DMS 273 treated with DMSO at 0.1 percent for 48 hours (cell line): ENCODE measurements around the gene ACSF3.
"Not testable (repeated sequence)": the region's sequence is repeated elsewhere in the genome, so short reads cannot be mapped to it uniquely, and the experiment has no call there.

Experiments
- DNase-seq: peaks from one replicate; lab custom pipeline; 2025; lab: John Stamatoyannopoulos, UW

Gene ACSF3

DNA sequence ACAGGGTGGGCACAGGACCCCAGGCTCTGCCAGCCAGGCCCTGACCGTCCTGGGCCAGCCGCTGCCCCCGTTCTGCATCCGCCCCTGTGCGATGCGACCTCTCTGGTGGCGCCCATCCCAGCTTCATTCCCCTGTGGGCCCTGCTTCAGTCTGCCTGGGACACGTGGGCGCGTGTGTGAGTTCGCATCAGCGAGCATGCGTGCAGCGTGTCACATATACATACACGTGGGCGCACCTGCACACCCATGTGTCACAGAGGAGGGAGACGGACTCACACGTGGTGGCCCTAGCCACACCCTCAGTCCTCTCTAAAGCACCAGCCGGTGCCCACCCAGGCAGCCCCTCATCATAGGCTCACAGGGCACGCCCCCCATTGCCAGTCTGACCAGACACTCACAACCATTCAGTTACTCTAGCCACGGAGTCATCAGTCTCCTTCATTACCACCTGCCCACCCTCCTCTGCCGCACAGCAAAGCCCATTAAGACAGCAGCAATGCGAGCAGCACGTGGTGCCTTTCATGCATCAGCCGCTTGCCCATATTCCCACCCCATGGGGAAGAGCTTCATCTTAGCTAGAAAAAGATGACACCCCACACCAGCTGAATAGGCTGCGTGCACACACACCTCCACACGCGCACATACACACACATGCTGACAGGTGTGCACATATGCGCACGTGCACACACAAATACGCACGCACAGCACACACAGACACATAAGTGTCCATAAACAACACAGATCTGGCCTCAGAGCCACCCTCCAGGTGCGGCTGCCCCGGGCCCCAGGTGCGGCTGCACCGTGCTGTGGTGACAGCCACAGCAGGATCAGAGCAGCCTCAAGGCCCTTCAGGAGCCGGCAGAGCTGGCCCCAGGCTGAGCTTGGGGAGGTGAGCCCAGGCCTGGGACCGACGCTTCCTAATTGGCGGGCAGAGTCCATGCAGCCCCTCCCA lies 68.4 kb downstream of the ACSF3 start:
- no peak for DNase-seq

DNA sequence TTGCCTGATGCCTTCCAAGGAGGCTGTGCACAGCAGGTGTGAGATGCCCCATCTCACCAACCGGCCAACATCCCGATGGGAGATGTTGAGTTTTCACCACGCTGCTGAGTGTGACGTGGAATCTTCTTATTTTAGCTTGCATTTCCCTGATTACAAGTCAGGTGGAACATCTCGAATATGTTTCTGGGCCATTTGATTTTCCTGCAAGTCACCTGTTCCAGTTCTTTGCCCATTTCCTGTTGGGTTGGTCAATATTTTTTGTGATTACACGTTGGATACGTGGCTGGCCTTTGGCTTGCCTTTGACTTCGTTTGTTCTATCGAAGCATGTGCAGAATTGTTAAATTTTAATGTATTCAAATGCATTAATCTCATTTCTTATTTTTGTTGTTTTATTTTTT lies 69.6 kb downstream of the ACSF3 start:
- no peak for DNase-seq

DNA sequence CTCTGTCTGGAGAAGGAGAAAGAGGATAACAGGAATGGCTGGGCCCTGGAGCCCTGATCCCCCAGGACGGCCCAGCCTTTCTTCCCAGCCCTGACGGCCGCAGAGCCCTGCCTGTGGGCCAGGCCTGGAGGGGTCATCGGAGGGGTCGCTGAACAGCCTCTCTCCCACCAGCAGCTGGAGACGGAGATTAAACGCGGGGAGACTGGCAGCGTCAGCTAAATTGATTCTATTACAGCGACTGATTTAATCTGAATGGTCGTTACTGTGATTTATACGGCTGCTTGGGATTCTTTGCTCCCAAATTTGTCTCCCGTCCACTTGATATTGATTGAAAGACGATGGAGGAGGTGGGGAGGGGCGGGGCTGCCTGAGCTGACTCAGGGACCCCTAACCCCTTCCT lies 70.8 kb downstream of the ACSF3 start:
- DNase-seq, result no peak

DNA sequence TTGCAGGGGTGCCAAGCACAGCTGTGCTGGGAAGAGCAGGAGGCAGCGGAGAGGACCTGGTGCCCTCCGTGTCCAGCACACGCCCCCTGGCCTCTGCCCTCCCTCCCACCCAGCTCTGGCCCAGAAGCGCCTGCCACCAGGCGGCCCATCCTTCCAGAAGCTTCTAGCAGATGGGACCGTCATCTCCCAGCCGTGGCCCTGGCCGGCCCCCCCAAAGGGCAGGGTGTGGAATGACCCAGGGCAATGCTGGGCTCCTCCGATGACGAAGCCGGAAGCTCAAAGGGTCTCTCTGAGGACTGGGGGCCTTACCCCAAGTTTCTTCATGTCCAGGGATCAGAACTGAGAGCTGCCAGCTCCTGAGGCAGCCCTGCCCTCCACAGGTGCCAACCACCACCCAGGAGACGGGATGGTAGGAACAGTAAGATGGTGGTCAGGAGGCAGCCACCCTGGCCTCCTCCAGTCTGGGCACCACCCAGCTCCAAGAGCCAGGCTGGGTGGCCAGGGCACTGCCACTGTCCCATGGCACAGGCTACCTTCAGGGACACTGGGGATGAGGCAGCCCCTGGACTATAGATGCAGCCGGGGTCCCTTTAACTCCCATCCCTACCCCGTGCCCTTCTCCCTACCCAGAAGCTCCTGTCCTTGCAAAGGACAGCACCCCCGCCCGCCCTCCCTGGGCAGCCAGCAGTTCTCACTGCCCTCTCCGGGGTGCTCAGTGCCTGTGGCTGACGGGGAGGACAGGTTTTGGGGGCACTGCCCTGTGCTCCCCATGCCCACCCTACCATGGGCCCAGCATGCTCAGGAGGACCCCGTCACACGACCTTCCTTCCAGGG lies 71.4 kb downstream of the ACSF3 start:
- no peak for DNase-seq

DNA sequence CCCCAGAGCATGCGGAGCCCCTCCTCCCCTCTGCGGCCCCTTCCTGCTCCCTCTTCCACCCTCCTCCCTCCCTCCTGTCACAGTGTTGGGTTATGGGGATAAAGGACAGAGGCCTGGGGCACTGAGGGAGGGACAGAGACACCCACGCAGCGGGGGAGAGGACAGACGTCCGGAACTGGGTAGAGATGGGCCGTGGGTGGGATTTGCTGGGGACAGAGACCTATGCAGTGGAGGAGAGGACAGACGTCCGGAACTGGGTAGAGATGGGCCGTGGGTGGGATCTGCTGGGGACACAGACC lies 72.0 kb downstream of the ACSF3 start:
- DNase-seq, result not testable (repeated sequence)

DNA sequence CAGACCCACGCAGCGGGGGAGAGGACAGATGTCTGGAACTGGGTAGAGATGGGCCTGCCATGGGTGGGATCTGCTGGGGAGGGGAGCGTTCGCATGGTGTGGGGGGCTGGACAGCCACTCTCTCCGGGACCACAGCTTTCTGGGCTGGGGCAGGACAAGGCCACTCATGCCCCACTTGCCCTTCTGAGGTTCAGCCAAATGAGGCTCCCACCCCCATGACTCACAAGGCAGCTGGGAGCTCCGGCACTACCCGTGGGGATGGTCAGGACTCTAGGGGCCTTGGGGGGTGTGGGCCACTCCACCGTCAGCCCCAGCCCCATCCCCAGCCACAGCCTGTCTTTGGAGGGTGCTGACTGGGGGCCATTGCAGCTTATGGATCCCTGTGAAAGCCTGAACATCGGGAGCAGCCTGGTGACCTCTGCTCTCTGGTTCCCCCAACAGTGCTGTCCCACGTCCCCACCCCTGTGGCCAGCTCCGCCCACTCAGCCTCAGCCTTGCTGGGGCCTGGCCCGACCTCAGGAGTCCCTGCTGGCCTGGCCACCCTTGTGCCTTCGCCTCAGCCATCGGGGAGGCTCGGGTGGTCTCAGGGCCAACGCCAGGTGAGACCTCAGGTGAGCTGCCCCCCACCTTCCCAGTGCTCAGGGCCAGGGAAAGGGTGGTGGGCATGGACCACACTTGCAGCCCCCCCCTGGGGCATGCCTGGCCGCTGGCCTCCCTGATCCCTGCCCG lies 73.2 kb downstream of the ACSF3 start:
- no peak for DNase-seq

DNA sequence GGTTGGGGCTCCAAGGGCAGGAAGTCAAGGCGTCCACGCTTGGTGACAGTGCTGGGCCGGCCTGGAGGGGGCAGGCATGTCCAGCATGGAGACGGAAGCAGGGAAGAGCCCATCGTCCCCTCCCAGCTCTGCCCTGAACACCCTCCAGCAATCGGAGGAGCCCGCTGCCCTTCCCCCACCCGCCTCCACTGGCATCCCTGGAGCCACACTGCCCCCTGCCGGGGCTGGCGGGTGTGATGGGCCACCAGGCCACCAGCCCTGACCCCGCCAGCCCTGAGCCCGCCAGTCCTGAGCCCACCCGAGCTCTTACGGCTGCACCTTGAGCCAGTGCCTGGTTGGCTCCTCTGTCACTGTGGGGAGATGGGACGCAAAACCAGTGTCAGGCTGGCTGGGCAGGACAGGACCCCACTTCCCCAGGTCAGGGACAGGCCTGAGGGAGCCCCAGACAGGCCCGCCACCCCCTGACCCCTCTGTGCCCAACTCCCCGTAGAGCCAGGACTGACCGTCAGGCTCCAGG lies 73.8 kb downstream of the ACSF3 start:
- no peak for DNase-seq

DNA sequence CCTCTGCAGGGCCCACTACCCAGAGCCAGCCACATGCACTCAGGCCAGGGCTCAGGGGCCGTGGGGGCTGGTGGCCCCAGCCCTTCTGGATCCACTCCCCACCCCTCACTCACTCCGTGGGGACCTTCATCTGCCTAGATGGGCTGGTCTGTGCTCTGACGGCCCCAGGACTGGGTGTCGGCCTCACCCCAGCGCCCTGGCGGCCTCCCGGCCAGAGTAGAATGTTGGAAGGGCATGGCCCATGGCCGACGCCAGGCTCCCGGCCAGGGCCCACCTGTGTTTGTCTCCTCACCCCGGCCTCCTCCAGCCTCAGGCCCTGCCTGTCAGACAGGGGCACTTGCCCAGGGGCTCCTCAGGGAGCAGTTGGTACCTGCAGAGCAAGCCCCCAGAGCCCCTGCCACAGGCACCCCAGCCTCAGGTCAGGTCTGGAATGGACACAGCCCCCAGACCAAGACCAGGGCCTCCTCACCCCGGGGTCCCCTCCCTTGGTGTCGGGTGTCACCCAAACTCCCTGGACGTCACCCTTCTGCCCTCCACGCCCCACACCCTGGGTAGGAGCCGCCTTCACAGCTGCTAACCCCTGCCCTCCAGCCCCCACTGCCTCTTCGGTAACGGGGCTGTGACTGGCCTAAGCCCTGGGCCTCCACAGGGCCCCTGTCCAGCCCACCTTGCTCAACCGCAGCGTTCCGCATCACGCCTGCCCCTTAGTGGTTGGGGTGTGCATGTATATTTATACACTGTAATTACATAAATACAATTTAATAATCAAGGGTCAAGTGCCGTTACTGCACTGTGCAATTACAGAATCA lies 74.9 kb downstream of the ACSF3 start:
- no peak for DNase-seq

DNA sequence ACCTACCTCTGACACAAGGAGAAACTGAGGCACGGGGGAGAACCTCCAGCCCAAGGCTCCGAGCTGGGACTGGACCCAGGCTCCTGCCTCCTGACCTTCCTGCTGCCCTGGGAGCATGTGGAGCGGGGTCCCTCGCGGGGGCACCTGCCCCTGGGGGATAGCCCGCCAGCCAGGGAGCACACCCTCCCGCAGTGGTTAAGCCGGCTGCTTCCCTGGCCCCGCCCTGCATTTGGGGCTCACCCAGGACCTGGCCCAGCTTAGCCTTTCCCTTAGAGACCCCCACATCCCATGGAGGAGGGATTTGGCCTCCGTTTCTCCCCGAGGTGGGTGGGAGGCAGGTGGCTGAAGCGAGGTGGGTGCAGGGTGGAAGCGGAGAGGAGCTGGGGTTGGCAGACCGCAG lies 76.1 kb downstream of the ACSF3 start:
- no peak for DNase-seq

DNA sequence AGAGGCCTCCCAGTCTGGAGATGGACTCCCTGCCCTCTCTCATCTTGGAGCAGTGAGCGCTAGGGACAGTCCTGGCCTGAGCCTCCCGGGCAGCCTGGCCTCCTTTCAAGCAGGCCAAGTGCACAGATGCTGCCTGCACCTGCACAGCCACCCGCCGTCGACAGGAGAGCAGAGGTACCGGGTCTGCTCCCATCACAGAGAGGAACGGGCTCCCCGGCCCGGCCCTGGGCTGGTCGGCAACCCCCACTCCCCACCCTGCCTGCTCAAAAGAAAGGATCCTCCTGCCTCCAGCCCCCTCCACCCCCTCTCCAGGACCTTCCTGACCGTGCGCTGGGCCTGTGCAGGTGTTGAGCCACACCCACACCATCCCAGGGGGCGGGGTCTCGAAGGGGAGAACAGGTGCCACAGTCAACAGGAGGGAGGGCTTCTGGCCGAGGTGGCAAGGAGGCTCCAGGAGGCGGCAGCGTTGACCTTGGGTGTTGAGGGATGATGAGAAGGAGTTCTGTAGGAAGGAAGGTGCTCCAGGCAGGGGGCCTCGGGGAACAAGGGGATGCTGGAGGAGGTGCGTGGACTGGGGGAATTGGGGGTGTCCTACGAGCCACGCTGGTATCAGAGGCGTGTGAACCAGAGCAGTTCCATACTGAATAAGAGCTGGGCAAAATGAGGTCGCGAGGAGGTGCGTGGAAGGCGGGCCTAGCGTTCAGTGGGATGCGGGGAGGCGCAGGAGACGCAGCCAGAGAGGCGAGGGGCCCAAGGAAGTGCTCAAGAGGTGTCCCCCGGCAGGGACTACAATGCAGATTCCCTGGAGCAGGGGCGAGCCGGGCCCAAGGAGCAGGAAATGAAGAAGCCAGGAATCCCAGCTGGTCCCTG lies 76.9 kb downstream of the ACSF3 start:
- no peak for DNase-seq

DNA sequence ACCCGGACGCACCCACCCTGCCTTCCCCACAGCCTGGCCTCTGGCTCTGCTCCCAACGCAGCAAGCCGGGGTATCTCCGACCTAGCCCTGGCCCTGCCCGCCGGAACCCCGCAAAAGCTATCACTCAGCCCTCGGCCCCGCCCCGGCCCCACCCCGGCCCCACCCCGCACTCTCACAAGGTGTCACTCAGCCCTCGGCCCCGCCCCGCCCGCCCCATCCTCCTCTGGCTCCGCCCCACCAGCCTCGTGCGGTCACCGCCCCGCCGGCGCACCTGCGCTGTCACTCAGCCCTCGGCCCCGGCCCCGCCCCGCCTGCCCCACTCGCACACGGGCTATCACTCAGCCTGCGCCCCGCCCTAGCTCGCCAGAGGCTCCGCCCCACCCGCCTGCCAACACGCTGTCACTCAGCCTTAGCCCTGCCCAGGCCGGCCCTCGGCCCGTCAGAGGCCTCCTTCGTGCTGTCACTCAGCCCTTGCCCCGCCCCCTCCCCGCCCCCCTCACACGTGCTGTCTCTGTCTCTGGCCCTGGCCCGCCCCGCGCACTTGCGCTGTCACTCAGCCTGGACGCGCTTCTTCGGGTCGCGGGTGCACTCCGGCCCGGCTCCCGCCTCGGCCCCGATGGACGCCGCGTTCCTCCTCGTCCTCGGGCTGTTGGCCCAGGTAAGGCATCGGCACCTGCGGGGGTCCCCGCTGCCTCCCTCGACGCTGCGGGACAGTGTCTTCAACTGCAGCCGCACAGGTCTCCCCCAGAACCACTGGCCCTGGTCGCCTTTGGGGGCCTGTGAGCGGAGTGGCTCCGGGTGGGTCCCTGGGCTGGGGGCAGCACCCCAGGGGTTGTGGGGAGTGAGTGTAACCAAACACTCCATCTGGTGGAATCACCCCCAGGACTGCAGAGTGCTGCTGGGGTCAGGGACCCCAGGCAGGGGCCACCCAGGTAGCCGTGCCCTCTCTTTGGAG lies 77.8 kb downstream of the ACSF3 start, which contains the start of gene CDH15:
Gene CDH15, plus strand, starts transcription at position 533 of the 955 bp plus-strand sequence. Its CDS starts 84 bp downstream, at position 617.
- peak; percentile 82 for DNase-seq

DNA sequence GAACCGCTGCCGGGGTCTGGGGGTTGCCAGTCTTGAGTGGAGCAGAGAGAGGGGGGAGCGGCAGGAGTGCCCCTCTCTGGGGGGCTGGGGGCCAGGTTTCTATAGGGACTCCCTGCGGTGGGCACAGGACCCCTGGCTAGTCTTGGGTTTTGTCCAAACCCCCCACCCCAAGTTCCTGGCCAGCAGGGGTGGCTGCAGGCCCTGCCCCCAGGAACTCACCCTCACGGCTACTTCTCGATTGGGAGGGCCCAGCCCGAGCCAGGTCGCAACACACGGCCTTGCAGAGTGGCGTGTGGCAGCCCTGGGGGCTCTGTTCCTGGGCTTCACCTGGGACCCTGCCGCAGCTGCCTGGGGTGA lies 78.5 kb downstream of the ACSF3 start:
- DNase-seq, result no peak

DNA sequence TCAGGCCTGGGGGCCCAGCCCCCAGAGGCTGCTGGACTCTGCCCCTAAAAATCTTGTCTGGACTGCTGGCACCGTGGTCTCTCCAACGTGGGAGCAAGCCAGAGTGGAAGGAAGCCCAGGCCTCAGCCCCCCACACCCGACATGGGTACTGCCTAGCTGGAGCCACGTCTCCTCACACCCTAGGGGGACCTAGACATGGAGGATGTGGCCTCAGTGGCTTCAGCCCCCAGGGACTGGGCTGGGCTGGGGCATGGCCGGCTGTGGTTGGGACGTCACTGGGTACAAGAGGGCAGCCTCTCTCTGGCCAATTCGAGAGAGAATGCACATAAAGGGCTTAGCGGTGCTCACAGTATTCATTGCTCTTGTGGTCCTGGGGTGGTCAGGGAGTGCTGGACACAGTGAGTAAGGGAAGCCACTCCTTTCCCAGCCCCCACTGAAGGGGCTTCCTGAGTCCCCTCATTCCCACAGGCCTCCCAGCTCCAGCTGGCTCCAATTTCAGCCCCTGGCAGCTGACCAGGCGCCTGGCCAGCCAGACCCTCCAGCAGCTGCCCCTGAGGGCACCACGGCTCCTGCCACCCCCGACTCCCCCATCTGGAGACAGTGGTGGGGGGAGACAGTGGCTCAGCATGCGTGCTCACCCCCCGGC lies 79.0 kb downstream of the ACSF3 start:
- no peak for DNase-seq

DNA sequence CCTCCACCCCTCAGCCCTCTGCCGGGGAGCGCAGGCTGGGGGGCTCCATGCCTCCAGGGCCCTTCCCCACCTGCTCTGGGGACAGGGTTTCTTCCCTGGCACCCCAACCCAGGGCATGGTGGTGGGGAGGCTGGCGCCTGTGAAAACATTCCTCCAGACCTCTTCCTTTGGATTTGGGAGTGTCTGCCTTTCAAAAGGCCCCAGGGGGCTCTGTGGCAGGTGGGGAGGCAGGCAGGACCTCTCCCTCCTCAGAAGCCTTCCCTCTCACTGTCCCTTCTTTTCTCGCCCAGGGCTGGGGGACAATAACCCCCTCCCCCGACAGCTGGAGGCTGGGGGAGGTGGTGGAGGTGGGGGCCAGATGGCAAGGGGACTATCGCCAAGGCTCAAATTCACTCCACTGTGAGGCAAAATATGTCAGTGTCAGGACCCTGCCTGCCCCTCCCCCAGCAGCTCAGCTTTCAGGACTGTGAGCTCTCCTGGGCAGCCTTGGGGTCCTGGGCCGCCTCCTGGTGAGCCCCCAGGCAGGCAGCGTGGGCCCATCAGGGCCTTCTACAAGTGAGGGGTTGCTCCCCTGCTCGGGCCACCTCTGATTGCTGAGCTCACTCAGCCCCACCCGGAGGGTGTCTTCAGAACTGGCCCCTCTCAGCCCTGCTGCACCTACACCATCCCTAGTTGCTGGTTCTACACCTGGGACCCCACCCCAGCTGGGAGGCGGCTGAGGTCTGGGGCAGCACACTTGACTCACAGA lies 79.7 kb downstream of the ACSF3 start:
- DNase-seq, result peak; percentile 68

DNA sequence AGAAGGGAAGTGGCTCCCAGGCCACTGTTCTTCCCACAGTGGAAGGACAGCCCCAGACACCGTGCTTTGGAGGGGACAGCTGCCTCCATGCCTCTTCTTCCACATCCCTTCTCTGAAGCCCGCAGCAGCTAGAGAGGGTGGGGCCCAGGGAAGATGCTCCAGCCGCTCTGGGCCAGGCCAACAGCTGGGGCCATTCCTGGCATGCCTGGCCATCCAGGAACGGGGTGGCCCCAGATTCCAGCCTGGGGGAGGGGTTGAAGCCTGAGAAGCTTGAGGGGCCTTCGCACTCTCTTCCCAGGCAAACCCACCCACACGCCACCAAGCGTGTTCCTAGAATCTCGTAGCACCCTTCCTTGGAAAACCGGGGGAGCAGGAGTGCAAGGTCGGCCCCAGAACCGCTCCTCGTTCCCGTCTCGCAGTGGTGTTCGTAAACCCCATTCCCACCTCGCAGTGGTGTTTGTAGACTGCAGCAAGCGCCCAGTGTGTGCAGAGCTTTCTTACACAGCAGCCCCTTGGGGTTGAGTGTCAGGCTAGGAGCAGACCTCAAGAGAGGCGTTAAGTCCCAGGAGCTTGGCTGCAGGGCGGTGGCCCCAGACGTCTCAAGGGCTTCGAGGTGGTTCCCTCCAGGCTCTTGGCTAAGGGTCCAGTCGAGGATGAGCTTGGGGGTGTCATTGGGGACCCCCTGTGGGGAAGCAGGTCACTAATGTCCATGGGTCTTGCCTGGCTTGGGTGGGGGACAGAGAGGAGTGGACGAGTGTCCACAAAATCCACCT lies 80.6 kb downstream of the ACSF3 start:
- no peak for DNase-seq

DNA sequence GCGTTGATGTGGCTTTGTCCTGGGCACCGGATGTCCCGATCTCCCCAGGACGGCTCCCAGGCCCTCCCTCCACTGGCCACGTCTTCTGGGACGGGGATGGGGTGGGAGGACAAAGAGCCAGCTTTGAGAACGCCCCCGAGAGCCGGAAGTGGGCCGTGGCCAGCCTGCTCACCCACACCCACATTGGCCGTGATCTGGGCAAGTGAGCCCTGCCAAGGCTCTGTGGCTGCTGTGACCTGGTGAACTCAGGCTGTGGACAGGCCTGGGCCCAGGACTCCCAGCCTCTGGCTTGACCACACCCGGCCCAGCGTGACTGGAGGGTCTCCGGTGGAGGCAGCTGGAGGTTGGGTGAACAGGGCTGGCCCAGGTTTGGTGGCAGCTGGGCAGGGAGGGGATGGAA lies 81.2 kb downstream of the ACSF3 start:
- DNase-seq, result no peak
